ENCODE data around the gene RTP5.

GRCh38 chr2:241894056-241894641 is 24.6 kb downstream of the RTP5 start:
- TF ChIP-seq POLR2A (IDR thresholded peaks at IDR 0.05) (no peak), CTCF (IDR thresholded peaks at IDR 0.05 in 8 of 11, conservative IDR thresholded peaks at IDR 0.05 in 3 of 11) (no peak), POLR2AphosphoS5 (IDR thresholded peaks at IDR 0.05) (no peak)
